NT2/D1 (cell line): Measurements from ENCODE around the gene FGF22.

Source experiments
- SUZ12 ChIP-seq: IDR thresholded peaks from 2 replicates; pipeline ENCODE4 v1.6.1; 2011; ENCODE audit not compliant: insufficient read length, insufficient read depth; ENCODE audit errors: extremely low read depth
- ZNF274 ChIP-seq: IDR thresholded peaks from 2 replicates; pipeline ENCODE4 v1.6.1; 2011; ENCODE audit warnings: mild to moderate bottlenecking, low read depth, low read length

GRCh38 chr19:594265-594870 is 45.3 kb upstream of the FGF22 start:
- TF ChIP-seq SUZ12: no peak
- TF ChIP-seq ZNF274: no peak
